Stimulated activated CD8-positive, alpha-beta memory T cell treated with anti-CD3 and anti-CD28 coated beads, Interleukin-4, amount 100 ng/mL, for 1 hour (primary cell): ENCODE results near the gene TRIP11.

Experiments
- DNase-seq, 2 donors: peaks; one replicate each; pipeline ENCODE4 v3.0.0-alpha.2; 2020; ENCODE audit warnings: low read depth in 2 of 2, low spot score in 1 of 2

The TRIP11 gene

GRCh38 chr14:92010644-92011043 lies 29.2 kb downstream of the TRIP11 start:
- no peak for DNase-seq

- DNase-seq, result no peak
Measured at GRCh38 chr14:92009604-92010003, 30.3 kb downstream of the TRIP11 start.

DNA sequence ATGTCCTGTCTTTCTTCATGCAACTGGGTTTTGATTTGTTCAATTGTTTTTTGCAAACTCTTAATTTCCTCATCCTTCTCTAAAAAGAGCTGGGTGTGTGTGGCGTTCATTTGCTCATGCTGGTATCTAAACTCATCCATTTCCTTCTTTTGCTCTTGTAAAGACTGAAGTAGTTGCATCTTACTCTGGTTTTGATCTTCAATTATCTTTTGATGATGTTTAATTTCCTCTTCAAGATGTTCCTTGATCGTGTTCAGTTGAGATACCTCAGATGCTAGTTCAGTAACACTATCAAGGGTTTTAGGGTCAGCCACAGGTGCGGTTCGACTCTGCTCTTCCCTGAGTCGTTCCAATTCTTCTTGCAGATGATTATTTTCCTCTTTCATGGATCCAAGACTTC lies 34.8 kb downstream of the TRIP11 start:
- DNase-seq, result no peak

- DNase-seq, result no peak
Measured at GRCh38 chr14:92004062-92004461, 35.8 kb downstream of the TRIP11 start.

- DNase-seq, result no peak
Measured at GRCh38 chr14:91998667-91999570, 40.9 kb downstream of the TRIP11 start.

GRCh38 chr14:91997492-91997891 lies 42.4 kb downstream of the TRIP11 start:
- DNase-seq, result no peak

DNA sequence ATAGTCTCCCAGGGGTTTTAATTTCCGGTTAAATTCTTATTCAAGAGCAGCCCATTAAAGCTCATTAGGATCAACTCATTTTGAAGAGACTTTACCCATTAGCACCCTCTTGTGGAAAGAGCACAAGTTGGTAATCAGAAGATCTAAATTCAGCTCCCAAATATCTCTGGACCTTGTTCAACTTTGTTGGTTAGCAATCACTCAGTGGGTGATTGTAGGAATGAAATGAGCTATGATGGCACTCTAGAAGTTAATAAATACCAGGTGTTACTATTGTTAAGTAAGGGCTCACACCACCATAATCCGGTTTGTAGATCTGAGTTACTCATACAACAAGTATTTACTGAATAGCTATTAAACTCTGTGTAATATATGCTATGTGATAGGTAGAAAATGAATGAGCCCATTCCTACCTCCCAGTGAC lies 42.9 kb downstream of the TRIP11 start:
- no peak for DNase-seq

- DNase-seq, result no peak
Measured at GRCh38 chr14:91987192-91987591, 52.7 kb downstream of the TRIP11 start.

DNA sequence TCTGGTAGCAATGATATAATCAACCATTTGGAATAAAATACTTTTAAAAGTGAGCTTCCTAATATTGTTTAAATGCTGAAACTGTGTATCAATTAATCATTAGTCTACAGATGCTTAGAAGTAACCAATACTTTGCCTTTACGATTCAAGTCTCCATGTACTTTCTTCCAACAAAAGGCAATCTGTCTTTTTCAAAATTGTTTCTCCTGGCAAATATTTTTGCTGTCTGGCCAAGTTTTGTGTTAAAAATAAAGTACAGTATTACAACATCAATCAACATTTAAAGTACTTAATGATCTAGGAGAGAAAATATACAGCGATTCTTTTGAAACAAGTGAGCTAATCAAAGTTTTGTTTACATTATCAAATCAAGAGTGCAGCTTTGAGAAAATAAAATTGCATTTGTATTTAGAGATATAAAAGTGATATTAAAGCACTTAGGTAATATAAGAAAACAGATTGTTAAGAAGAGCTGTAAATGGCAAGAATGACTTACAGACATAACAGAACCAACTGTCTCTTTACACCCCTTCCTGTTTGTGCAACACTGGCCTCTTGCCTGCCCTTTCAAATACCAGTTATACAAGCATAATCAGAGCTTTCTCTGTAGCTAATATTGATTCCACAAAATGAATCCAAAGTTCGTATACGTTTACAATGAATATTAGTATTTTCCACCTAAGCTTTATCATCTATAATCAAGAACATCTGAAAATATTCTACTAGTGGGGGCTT lies 54.2 kb downstream of the TRIP11 start:
- no peak for DNase-seq

DNA sequence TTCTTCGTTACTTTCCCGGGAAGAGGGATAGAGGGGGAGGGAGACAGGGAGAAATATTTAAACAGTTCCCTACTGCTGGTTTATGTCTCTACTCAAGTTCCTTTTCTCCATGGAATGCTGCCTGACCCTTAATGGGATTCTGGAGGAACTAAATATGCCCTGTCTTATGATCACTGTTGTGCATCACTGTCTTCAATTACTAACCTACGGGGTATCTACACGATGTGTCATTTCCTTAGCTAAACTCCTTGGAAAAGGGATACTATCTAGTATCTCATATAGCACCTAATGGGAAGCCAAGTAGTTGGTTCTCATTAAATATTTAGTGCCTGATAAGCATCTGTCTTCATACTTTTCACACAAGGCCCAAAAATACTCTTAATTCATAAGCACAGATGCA lies 54.9 kb downstream of the TRIP11 start:
- DNase-seq, result no peak

- no peak for DNase-seq
Measured at GRCh38 chr14:91983588-91983987, 56.3 kb downstream of the TRIP11 start.

- DNase-seq, result no peak
Measured at GRCh38 chr14:91980157-91980556, 59.7 kb downstream of the TRIP11 start.

DNA sequence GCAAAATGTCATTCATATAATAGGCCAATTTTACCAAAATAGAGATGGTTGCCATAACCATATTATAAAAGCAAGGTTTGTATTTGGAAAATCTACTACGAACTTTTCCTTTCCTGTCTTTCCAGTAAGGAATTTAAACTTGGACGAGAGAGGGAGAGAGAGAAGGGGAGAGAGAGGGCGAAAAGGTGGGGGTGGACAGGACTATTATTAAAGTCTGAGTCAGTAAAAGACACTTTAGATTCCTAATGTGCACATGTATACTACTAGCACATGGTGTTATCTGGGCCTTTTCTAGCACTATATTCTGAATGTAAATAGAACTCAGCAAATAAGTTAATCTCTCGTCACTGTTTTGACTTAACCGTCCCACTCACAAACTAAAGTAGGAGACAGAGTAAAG lies 62.0 kb downstream of the TRIP11 start:
- no peak for DNase-seq

DNA sequence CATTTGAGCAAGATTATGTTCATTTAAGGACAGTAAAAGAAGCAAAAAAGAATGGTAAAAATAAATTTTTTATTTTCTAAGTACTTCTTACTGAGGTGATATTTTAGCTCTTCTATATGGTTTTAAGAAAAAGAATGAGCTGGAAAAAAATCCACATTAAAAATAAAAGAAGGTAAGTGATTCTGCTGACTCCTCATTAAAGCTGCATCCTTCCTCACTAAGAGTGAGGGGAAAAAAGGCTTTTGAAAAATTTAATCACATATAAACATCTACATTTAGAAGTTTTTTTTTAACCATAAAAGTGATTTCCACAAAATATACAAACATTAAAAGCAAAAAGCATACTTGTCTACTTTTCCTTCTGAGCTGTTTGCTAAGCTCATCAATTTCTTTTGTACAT lies 64.1 kb downstream of the TRIP11 start:
- no peak for DNase-seq

GRCh38 chr14:91971188-91971778 lies 68.6 kb downstream of the TRIP11 start:
- no peak for DNase-seq

- DNase-seq, result no peak
Measured at GRCh38 chr14:91968280-91968679, 71.6 kb downstream of the TRIP11 start.

DNA sequence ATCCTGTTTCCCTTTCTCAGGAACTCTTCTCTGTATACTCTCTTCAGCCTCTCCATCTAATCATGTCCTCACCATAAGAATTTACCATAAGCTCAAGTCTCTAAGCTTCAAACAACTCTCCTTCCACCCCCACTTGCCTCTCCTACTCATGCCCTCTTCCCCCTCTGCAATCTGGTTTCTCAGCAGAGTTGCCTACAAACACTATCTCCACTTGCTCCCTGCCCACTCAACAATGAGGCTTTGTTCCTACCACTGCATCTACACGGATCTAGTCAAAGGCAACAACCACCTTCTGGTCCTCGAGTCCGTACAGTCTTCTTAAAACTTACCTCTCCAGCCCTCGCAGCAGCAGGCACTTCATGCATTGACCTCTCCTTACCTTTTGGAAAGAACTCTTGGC lies 75.1 kb downstream of the TRIP11 start:
- no peak for DNase-seq

- no peak for DNase-seq
Measured at GRCh38 chr14:91964011-91964410, 75.8 kb downstream of the TRIP11 start.

- DNase-seq, result no peak
Measured at GRCh38 chr14:91963465-91963864, 76.4 kb downstream of the TRIP11 start.

DNA sequence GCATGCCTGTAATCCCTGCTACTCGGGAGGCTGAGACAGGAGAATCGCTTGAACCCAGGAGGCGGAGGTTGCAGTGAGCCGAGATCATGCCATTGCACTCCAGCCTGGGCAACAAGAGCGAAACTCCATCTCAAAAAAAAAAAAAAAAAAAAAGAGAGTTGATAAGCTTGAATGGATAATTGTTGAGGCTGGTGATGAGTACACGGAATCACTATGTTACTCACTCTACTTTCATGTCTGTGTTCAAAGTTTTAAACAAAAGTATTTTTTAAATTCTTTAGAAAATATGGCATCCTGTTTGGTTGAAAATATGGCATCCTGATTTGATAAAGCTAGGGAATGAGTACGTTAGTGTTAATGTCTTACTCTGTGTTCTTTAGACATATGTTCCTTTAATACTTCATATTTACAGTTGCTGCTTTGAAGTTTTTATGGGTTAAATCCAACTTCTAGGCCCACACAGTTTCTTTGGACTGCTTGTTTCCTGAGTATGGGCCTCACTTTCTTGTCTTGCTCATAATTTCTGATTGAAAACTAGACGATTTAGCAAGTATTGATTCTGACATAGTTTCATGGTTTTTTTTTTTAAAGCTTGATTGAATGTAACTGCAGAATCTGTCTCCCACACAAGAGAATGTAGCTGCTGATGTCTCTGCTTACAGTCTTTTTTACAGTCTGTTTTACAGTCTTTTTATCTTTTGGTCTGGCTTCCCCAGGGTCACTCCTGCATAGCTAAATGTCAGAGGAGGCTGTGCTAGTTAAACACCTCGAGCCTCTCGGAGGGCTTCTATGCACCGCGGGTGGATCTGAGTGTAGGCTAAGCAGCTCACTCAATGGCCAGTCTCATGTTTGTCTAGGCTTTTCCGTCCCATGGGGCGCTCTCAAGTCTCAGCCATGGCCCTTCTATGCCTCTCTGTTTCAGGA lies 78.3 kb downstream of the TRIP11 start:
- DNase-seq, result no peak

- no peak for DNase-seq
Measured at GRCh38 chr14:91957876-91958313, 82.0 kb downstream of the TRIP11 start.
